VCaP (cell line): Measurements from ENCODE around the gene IL12RB1.

Experiments
- H3K27ac ChIP-seq: fragments of 450-650 bp; 2 replicates; pipeline ENCODE4 v1.5.1; 2017
- TF ChIP-seq, protein P1 (sequence below): fragments of 450-650 bp; conservative IDR thresholded peaks from 2 replicates; pipeline ENCODE4 v1.5.1; 2017; ENCODE audit warnings: mild to moderate bottlenecking, moderate library complexity

Gene IL12RB1

DNA sequence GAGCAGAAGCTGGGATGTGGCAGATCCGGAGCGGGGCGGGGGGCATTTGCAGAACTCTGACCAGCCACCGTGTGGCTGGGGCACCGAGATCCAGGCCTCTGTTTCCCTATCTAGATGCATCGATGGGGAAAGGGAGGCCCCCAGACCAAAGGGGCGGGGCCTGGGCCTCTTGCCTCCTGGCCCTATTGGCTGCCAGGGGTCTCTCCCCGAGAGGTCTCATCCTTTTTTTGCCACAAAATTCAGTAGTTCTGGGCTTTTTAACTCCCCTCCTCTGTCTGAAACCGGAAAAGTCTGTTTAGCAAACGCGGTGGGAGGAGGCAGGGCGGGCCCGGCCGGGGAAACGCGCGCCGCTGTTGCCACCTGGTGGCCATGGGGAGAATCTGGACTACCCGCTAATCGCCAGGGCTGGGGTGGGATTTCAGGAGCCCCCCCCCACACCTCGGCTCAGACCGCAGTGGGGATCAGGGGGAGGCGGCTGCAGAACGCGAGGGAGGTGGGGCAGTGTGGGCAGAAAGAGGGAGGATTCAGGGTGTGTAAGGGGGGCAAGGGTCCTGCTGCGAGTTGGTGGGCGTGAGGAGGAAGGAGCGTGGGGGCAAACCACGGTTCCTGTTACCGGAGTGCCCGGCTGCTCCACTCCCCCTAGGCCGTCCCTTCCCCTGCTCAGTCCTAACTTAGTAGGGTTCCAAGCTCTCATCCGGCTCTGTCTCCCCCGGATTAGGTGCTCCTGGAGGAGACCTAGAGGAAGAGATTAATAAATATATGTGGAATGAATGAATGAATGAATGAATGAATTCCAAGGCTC lies 28.3 kb downstream of the IL12RB1 start:
- TF ChIP-seq, protein P1, sequence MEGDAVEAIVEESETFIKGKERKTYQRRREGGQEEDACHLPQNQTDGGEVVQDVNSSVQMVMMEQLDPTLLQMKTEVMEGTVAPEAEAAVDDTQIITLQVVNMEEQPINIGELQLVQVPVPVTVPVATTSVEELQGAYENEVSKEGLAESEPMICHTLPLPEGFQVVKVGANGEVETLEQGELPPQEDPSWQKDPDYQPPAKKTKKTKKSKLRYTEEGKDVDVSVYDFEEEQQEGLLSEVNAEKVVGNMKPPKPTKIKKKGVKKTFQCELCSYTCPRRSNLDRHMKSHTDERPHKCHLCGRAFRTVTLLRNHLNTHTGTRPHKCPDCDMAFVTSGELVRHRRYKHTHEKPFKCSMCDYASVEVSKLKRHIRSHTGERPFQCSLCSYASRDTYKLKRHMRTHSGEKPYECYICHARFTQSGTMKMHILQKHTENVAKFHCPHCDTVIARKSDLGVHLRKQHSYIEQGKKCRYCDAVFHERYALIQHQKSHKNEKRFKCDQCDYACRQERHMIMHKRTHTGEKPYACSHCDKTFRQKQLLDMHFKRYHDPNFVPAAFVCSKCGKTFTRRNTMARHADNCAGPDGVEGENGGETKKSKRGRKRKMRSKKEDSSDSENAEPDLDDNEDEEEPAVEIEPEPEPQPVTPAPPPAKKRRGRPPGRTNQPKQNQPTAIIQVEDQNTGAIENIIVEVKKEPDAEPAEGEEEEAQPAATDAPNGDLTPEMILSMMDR, result peak; percentile 96
- peak overlapping the region; percentile 68 for H3K27ac ChIP-seq

GRCh38 chr19:18057557-18057956 lies 29.2 kb downstream of the IL12RB1 start:
- TF ChIP-seq, protein P1, result no peak

GRCh38 chr19:18055967-18056366 lies 30.8 kb downstream of the IL12RB1 start:
- TF ChIP-seq, protein P1, result no peak
- no peak overlapping the region for H3K27ac ChIP-seq

More at GRCh38 chr19:18057557-18057956, 29.2 kb downstream of the IL12RB1 start:
- peak overlapping the region; percentile 68 for H3K27ac ChIP-seq

DNA sequence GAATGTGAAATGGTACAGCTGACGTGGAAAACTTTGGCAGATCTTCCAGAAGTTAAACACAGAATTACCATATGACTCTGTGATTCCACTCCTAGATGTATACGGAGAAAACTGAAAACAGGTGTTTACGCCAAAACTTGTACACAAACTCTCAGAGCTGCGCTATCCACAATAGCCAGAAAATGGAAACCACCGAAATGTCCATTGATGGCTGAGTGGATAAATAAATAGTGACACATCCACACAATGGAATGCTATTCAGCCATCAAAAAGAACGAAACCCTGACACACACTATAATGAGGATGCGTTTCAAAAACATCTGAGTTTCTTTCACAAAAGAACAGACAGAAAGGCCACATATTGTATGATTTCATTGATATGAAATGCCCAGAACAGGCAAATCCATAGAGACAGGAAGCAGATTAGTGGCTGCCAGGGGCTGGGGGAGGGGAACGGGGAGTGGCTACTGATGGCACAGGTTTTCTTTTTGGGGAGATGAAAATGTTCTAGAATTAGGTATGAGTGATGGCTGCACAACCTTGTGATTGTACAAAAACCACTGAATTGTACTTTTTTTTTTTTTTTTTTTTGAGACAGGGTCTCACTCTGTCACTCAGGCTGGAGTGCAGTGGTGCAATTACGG lies 33.0 kb downstream of the IL12RB1 start:
- H3K27ac ChIP-seq, result no peak overlapping the region

GRCh38 chr19:18051887-18052286 lies 34.8 kb downstream of the IL12RB1 start:
- TF ChIP-seq, protein P1, result no peak
- no peak overlapping the region for H3K27ac ChIP-seq

More for the DNA sequence above, 33.0 kb downstream of the IL12RB1 start:
- TF ChIP-seq, protein P1, result no peak

DNA sequence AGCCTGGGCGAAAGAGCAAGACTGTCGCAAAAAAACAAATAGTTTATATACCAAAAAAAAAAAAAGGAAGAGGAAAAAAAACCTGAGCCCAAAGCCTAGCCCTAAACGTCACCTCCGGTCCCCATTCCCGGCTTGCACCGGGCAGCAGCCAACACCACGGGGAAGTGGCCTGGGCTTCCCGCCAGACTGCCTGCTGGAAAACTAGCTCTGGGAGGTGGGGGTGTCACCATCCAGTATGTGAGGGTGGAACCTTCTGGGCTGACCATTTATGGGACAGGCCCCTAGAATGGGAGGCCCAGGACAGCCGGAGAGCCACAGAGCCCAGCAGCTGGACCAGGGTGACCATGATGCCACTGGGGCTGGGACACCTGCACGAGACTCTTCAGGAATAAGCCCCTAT lies 37.3 kb downstream of the IL12RB1 start:
- H3K27ac ChIP-seq, result no peak overlapping the region
- TF ChIP-seq, protein P1, result no peak

GRCh38 chr19:18046059-18046718 lies 40.5 kb downstream of the IL12RB1 start:
- TF ChIP-seq, protein P1, result no peak
- no peak overlapping the region for H3K27ac ChIP-seq
